GM12891 (cell line): ENCODE results near the gene RBFOX2.

Source experiments
- PAX5 ChIP-seq: IDR thresholded peaks from 2 replicates; pipeline ENCODE4 v1.6.1; 2011; ENCODE audit warnings: low read length, moderate library complexity, mild to moderate bottlenecking; ENCODE audit not compliant: insufficient read depth, severe bottlenecking
- POLR2A ChIP-seq: IDR thresholded peaks from 2 replicates; pipeline ENCODE4 v1.6.1; 2011; ENCODE audit warnings: low read depth, low read length, control low read depth
- POLR2AphosphoS5 ChIP-seq: IDR thresholded peaks from 2 replicates; pipeline ENCODE4 v1.6.1; 2011; ENCODE audit warnings: low read depth, low read length, control low read depth
- POU2F2 ChIP-seq: IDR thresholded peaks from 2 replicates; pipeline ENCODE4 v1.6.1; 2011; ENCODE audit warnings: low read depth, mild to moderate bottlenecking, control low read depth, low read length, moderate library complexity
- SPI1 ChIP-seq: IDR thresholded peaks from 2 replicates; pipeline ENCODE4 v1.6.1; 2011; ENCODE audit warnings: low read depth, low read length, control low read depth
- TAF1 ChIP-seq: IDR thresholded peaks from 2 replicates; pipeline ENCODE4 v1.6.1; 2011; ENCODE audit warnings: low read depth, low read length, control low read depth

DNA sequence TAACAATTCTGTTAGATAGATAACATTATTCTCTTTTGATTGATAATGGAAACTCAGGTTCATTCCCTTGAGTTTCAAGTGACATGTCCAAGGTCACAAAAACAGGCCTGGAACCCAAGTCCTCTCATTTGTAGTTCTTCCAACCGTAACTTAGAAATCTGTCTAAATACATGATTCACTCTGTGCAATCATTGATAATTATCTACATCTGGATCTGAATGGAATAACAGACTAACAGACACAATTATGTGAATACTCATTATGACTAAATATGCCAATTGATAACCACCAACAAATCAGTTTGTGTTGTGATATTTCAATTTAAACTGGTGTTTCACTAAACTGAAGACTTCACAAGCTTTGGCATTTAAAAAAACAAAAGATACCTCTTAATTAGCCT, 71.0 kb downstream of the RBFOX2 start:
- TF ChIP-seq POLR2A (no peak), POLR2AphosphoS5 (no peak), TAF1 (no peak), SPI1 (no peak), POU2F2 (no peak), PAX5 (no peak)
